ENCODE results near the gene CPTP. TPM values are rescaled to one million over a fixed set of nuclear protein-coding genes. Genes with fewer than 3 reads are reported as not detected.

Gene CPTP
- total RNA-seq, 2 donors from 2014 or later: 35.8 to 54.0 TPM

DNA sequence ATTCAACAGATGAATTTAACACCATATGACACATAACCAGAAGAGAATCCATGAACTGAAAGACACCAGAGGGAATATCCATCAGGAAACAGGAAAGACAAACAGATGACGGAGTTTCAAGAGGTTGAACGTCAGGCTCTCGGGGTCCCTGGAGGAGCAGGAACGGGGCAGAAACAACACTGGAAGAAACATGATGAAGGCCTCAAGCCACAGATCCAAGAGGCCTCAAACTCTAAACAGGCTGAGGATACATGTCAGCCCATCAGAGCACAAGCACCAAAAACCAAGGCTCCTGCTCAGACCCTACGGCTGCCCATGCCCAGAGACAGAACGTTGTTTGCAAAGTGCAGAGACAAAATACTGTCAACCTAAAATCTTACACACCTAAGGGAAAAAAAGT, 7.2 kb upstream of the CPTP start:
- Histone ChIP-seq H3K27me3 (replicated peaks; ENCODE audit: insufficient read depth) (no peaks in the 10 kb centered on the region), H3K4me1 (replicated peaks) (peaks cover 12% of the 10 kb centered on the region), H3K36me3 (peaks cover 0 to 27% of the 10 kb centered on the region in 2 donors), H3K27ac (peak overlapping the region; percentile 57 to 73), H3K9me3 (no peaks in the 10 kb centered on the region), H3K4me3 (no peak overlapping the region)
- DNase-seq (ENCODE audit: low spot score): no peak
- TF ChIP-seq POLR2AphosphoS5 (IDR thresholded peaks at IDR 0.05) (no peak), POLR2A (IDR thresholded peaks at IDR 0.05) (no peak)
- TF ChIP-seq, protein P1, sequence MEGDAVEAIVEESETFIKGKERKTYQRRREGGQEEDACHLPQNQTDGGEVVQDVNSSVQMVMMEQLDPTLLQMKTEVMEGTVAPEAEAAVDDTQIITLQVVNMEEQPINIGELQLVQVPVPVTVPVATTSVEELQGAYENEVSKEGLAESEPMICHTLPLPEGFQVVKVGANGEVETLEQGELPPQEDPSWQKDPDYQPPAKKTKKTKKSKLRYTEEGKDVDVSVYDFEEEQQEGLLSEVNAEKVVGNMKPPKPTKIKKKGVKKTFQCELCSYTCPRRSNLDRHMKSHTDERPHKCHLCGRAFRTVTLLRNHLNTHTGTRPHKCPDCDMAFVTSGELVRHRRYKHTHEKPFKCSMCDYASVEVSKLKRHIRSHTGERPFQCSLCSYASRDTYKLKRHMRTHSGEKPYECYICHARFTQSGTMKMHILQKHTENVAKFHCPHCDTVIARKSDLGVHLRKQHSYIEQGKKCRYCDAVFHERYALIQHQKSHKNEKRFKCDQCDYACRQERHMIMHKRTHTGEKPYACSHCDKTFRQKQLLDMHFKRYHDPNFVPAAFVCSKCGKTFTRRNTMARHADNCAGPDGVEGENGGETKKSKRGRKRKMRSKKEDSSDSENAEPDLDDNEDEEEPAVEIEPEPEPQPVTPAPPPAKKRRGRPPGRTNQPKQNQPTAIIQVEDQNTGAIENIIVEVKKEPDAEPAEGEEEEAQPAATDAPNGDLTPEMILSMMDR (IDR thresholded peaks at IDR 0.05): no peak
- 87% methylated on average over 6 of the region's 6 CpGs for WGBS
- intact Hi-C loops (cut with DNase I): no loop called here

DNA sequence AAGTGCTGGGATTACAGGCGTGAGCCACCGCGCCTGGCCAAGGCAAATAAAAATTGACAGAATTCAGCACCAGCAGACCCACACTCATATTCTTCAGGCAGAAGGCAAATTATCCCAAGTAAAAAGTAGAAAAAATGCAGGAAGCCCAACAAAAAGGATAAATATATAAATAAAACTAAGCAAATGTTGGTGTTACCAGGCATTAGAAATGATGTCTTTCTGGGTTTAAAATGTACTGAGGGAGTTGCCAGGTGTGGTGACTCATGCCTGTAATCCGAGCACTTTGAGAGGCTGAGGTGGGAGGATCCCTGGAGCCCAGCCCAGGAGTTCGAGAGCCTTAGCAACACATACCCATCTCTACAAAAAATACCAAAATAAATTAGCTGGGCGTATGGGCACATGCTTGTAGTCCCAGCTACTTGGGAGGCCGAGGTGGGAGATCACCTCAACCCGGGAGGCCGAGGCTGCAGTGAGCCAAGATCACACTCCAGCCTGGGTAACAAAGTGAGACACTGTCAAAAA, 6.4 kb upstream of the CPTP start:
- Histone ChIP-seq H3K36me3 (peaks cover 0 to 19% of the 10 kb centered on the region in 2 donors), H3K27ac (peak overlapping the region; percentile 57 to 73), H3K4me3 (no peak overlapping the region), H3K27me3 (replicated peaks; ENCODE audit: insufficient read depth) (no peaks in the 10 kb centered on the region), H3K4me1 (replicated peaks) (peaks cover 12% of the 10 kb centered on the region), H3K9me3 (no peaks in the 10 kb centered on the region)
- WGBS: 30% methylated on average over 9 of the region's 9 CpGs
- peak; percentile 93 for TF ChIP-seq POLR2AphosphoS5 (IDR thresholded peaks at IDR 0.05)
- TF ChIP-seq, protein P1 (IDR thresholded peaks at IDR 0.05): no peak
- intact Hi-C loops (cut with DNase I): no loop called here
- peak; percentile 86 for DNase-seq (ENCODE audit: low spot score)

DNA sequence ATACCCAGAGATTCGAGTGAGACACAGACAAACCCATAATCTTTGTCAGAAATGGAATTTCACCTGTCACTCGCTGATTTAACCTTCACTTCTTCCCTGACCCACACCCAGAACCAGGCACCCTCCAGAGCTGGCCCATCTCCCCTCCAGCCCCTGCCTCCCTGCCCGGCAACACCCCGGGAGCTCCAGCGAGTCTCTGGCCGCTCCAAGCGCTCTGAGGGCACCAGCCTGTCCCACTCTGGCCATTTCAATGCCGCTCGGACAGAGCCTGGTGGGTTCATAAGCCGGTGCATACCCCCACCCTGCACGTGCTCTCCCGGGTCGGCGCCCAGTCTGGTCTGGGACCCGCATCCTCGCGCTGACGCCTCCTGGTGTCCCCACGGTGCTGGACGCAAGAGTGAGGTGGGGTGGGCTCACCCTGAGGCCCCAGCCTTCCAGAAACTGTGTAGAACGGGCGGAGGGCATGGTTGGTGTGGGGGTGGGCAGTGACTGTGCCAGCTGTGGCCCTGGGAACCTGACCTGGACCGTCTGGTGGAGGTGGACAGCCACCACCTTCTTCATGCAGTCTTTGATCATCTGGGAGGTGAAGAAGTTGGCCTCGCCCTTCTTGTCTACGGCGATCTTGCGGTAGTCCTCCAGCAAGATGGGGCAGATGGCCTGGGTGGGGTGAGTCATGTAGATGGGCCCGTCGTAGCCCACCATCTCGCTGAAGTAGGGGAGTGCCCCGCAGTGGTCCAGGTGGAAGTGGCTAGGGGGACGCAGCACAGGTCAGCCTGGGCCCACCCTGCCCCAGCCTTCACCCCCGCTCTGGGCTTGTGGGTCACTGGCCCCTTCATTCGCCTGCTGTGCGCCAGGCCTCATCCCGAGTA, 5.6 kb upstream of the CPTP start:
- Histone ChIP-seq H3K27me3 (replicated peaks; ENCODE audit: insufficient read depth) (no peaks in the 10 kb centered on the region), H3K9me3 (no peaks in the 10 kb centered on the region), H3K4me1 (replicated peaks) (peaks cover 12% of the 10 kb centered on the region), H3K27ac (peak overlapping the region; percentile 26 to 73), H3K36me3 (peaks cover 0 to 11% of the 10 kb centered on the region in 2 donors), H3K4me3 (no peak overlapping the region)
- TF ChIP-seq POLR2AphosphoS5 (IDR thresholded peaks at IDR 0.05) (no peak), POLR2A (IDR thresholded peaks at IDR 0.05) (no peak)
- TF ChIP-seq, protein P1 (IDR thresholded peaks at IDR 0.05): no peak
- WGBS: 90% methylated on average over 36 of the region's 36 CpGs
- intact Hi-C loops (cut with DNase I): no loop called here
- no peak for DNase-seq (ENCODE audit: low spot score)

DNA sequence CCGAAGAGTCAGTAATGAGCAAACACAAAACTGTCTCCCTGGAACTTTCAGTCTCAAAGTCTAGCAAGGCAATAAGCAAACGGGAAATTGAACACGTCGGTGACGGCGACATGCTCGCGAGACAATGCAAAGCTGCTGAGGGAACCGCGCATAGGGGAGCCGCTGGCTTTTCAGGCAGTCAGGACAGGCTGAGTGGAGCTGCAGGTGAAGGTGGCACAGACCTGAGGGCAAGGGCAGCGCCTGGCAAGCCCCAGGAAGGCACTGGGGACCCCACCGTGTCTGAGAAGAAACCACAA, 5.0 kb upstream of the CPTP start:
- WGBS: 88% methylated on average over 13 of the region's 13 CpGs
- intact Hi-C loops (cut with DNase I): no loop called here
- DNase-seq (ENCODE audit: low spot score): no peak
- Histone ChIP-seq H3K27me3 (replicated peaks; ENCODE audit: insufficient read depth) (no peaks in the 10 kb centered on the region), H3K4me3 (no peak overlapping the region), H3K9me3 (no peaks in the 10 kb centered on the region), H3K27ac (no peak overlapping the region), H3K4me1 (replicated peaks) (peaks cover 12% of the 10 kb centered on the region), H3K36me3 (peaks cover 0 to 6% of the 10 kb centered on the region in 2 donors)
- TF ChIP-seq, protein P1 (IDR thresholded peaks at IDR 0.05): no peak
- TF ChIP-seq POLR2AphosphoS5 (IDR thresholded peaks at IDR 0.05) (no peak), POLR2A (IDR thresholded peaks at IDR 0.05) (no peak)

All from prostate gland (tissue), 2 donors.